MCF 10A (cell line): ENCODE results near the gene ZNRF3. TPM values are rescaled to one million over a fixed set of nuclear protein-coding genes. Genes with fewer than 3 reads are reported as not detected.

Experiments used
- BruUV-seq: library from RNA; stranded (reverse); fragments of 400-500 nt; replicated peaks from 2 replicates; lab custom pipeline; 2021; lab: Mats Ljungman, UMichigan
- CTCF ChIA-PET: fragments of 300-600 bp; sonication (Branson Sonifier 250); formaldehyde crosslinking; extraction: SDS; loops from one replicate; lab custom pipeline; 2021; ENCODE audit warnings: antibody characterized with exemption, inconsistent platforms; lab: Yijun Ruan, JAX
- POLR2A ChIA-PET: fragments of 300-600, 350-650 bp; sonication (Branson Sonifier 250); formaldehyde crosslinking; extraction: SDS; loops from one replicate; lab custom pipeline; 2020; ENCODE audit warnings: antibody characterized with exemption, inconsistent platforms; lab: Yijun Ruan, JAX
- DNase-seq: peaks from one replicate; pipeline ENCODE4 v3.0.0-alpha.2; 2018; ENCODE audit not compliant: unreplicated experiment
- H3K27ac Mint-ChIP-seq: one replicate; pipeline ENCODE4 v1.8.0; 2022; ENCODE audit warnings: mild to moderate bottlenecking, low read depth, mixed read lengths; ENCODE audit not compliant: unreplicated experiment
- H3K27me3 Mint-ChIP-seq: one replicate; pipeline ENCODE4 v1.8.0; 2022; ENCODE audit warnings: mixed read lengths; ENCODE audit not compliant: insufficient read depth, unreplicated experiment
- H3K36me3 Mint-ChIP-seq: one replicate; pipeline ENCODE4 v1.8.0; 2022; ENCODE audit warnings: mild to moderate bottlenecking, moderate library complexity, mixed read lengths; ENCODE audit not compliant: insufficient read depth, unreplicated experiment
- H3K4me1 Mint-ChIP-seq: one replicate; pipeline ENCODE4 v1.8.0; 2022; ENCODE audit warnings: mixed read lengths; ENCODE audit not compliant: insufficient read depth, unreplicated experiment
- H3K4me3 Mint-ChIP-seq: one replicate; pipeline ENCODE4 v1.8.0; 2022; ENCODE audit warnings: mild to moderate bottlenecking, moderate library complexity, mixed read lengths; ENCODE audit not compliant: unreplicated experiment
- H3K9me3 Mint-ChIP-seq: one replicate; pipeline ENCODE4 v1.8.0; 2022; ENCODE audit warnings: mixed read lengths; ENCODE audit not compliant: unreplicated experiment
- intact Hi-C: fragments of 100-400 bp; cut with micrococcal nuclease; formaldehyde crosslinking; loops from 2 replicates; pipeline ENCODE4 v1.14.1; 2022
- total RNA-seq: library from RNA; stranded (reverse); gene quantifications from 2 replicates; pipeline ENCODE4 v1.2.3, GENCODE V29; 2022
- TF ChIP-seq, protein P1 (sequence below): fragments of 200-600 bp; IDR thresholded peaks from one replicate; pipeline ENCODE4 v1.8.0; 2022; ENCODE audit warnings: antibody characterized with exemption, mild to moderate bottlenecking; ENCODE audit not compliant: unreplicated experiment

The ZNRF3 gene
- total RNA-seq, 1 experiment from 2014 or later = 7.1 TPM

DNA sequence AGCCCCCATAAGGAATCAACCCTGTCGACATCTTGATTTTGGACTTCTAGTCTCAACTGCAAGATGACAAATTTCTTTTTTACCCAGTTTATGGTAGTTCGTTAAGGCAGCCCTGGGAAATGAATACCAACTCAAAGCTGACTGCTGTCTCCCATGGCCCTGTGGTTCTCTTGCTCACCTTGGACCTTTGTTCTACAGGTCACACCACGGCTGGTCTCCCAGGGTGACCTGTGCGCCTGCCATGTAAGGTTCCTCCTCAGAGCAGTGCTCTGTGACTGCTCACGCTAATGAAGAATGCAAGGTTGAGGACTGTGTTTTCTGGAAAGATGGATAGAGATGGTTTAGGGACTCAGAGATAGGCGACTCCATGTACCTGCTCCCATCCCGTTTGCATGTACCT lies 68.2 kb downstream of the ZNRF3 start:
- ChIA-PET POLR2A (interaction anchor here (0.6 to 1.4 kb wide), 4 partner anchors 47 to 84 kb away, joined by 3 read pairs; no protein-coding TSS in a partner anchor), CTCF (interaction anchor here (0.7 to 0.9 kb wide), 2 partner anchors 24 to 51 kb away, joined by 3 to 4 read pairs; no protein-coding TSS in a partner anchor)
- TF ChIP-seq, protein P1, sequence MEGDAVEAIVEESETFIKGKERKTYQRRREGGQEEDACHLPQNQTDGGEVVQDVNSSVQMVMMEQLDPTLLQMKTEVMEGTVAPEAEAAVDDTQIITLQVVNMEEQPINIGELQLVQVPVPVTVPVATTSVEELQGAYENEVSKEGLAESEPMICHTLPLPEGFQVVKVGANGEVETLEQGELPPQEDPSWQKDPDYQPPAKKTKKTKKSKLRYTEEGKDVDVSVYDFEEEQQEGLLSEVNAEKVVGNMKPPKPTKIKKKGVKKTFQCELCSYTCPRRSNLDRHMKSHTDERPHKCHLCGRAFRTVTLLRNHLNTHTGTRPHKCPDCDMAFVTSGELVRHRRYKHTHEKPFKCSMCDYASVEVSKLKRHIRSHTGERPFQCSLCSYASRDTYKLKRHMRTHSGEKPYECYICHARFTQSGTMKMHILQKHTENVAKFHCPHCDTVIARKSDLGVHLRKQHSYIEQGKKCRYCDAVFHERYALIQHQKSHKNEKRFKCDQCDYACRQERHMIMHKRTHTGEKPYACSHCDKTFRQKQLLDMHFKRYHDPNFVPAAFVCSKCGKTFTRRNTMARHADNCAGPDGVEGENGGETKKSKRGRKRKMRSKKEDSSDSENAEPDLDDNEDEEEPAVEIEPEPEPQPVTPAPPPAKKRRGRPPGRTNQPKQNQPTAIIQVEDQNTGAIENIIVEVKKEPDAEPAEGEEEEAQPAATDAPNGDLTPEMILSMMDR = no peak
- intact Hi-C loops = no loop called here
- BruUV-seq = no TSS peak
- no peaks in the 10 kb centered on the region for H3K36me3 Mint-ChIP-seq
- no peak for DNase-seq
- H3K4me1 Mint-ChIP-seq = peaks cover 24% of the 10 kb centered on the region
- no peak overlapping the region for H3K27ac Mint-ChIP-seq
- H3K4me3 Mint-ChIP-seq = no peak overlapping the region
- H3K27me3 Mint-ChIP-seq = no peaks in the 10 kb centered on the region
- peaks cover 7% of the 10 kb centered on the region for H3K9me3 Mint-ChIP-seq

DNA sequence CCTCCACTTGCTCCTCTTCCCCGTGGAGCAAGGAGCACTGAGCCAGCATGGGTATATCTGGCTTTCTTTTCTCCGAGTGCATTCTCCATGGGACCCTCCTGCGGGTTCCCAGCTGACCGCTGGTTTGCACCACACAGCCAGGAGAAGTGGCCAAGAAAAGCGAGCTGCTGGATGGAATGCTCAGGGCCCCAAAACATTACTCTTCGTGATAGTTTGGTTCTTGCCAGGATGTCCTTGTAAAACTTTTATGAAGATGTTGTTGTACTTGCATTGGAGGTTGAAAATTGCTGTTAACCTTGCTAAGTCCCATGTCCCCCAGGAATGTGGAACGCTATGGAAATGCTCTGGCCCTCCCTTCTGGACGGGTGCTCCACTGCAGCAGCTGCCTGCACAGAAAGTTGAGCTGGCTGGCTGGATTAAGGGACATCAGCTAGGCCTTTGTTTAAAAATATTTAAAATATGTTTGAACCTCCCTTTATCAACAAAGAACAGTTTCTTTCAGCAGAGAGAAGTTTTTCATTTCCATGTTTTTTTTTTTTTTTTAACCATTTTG lies 68.7 kb downstream of the ZNRF3 start:
- POLR2A ChIA-PET = interaction anchor here (0.6 to 1.4 kb wide), 5 partner anchors 48 to 1200 kb away, joined by 3 read pairs; no protein-coding TSS in a partner anchor
- peaks cover 2% of the 10 kb centered on the region for H3K9me3 Mint-ChIP-seq
- no peak for DNase-seq
- H3K4me1 Mint-ChIP-seq = peaks cover 24% of the 10 kb centered on the region
- TF ChIP-seq, protein P1 = no peak
- intact Hi-C loops = no loop called here
- CTCF ChIA-PET = interaction anchor here (0.7 to 0.9 kb wide), 2 partner anchors 24 to 50 kb away, joined by 3 to 4 read pairs; no protein-coding TSS in a partner anchor
- H3K27me3 Mint-ChIP-seq = no peaks in the 10 kb centered on the region
- BruUV-seq = no TSS peak
- H3K27ac Mint-ChIP-seq = no peak overlapping the region
- no peaks in the 10 kb centered on the region for H3K36me3 Mint-ChIP-seq
- H3K4me3 Mint-ChIP-seq = no peak overlapping the region

DNA sequence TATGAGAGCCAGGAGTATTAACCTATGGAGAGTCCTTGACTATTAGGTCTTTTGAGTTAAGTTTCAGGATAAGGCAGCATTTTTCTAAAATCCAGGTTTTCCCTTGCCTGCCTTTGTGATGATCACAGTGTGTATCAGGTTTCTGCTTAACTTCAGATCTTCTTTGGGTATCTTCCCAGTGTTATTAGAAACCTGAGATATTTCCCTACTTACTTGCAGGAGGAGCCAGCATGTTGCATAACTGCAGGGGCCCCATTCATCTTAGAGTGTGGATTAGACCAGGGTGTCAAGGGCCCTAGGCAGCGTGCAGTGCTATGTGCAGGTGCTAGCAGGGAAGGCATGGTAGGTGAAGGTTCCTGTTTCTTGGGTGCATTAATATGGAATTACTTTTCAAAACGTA lies 69.5 kb downstream of the ZNRF3 start:
- CTCF ChIA-PET = no interaction called here
- Mint-ChIP-seq H3K4me1 (peaks cover 24% of the 10 kb centered on the region), H3K9me3 (no peaks in the 10 kb centered on the region), H3K36me3 (no peaks in the 10 kb centered on the region), H3K27ac (no peak overlapping the region), H3K4me3 (no peak overlapping the region), H3K27me3 (no peaks in the 10 kb centered on the region)
- no TSS peak for BruUV-seq
- intact Hi-C loops = no loop called here
- TF ChIP-seq, protein P1 = no peak
- POLR2A ChIA-PET = interaction anchor here (0.7 to 1.4 kb wide), 2 partner anchors 78 to 1200 kb away, joined by 3 read pairs; no protein-coding TSS in a partner anchor
- DNase-seq = peak; percentile 62

DNA sequence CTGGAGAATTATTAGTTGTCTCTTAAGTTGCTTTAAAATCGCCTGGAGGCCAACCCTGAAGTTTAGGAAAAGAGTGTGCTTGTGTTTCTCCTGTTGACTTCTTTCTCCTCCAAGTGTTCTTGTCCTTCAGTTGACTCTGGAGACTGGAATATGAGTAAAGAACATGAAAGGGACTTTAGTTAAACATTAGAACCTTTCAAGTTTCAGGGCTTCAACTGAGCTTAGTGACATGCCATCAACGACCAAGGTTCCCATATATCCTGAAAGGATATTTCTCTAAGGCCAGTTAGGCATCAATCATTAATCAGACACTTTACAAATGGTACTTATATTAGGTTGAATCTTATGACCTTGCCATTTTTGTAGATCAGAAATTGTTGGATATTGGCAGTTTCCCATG lies 70.0 kb downstream of the ZNRF3 start:
- no peak overlapping the region for H3K4me3 Mint-ChIP-seq
- TF ChIP-seq, protein P1 = no peak
- no peak for DNase-seq
- no peaks in the 10 kb centered on the region for H3K27me3 Mint-ChIP-seq
- ChIA-PET CTCF (no interaction called here), POLR2A (no interaction called here)
- no peaks in the 10 kb centered on the region for H3K36me3 Mint-ChIP-seq
- no TSS peak for BruUV-seq
- intact Hi-C loops = no loop called here
- H3K27ac Mint-ChIP-seq = no peak overlapping the region
- no peaks in the 10 kb centered on the region for H3K9me3 Mint-ChIP-seq
- H3K4me1 Mint-ChIP-seq = peaks cover 24% of the 10 kb centered on the region
